Choroid plexus epithelial cell (primary cell): Measurements from ENCODE around the gene MYLIP.

ENCODE experiments used
- DNase-seq: peaks from one replicate; pipeline ENCODE4 v3.0.0-alpha.2; 2010; ENCODE audit warnings: low read depth
- H3K4me3 ChIP-seq: 2 replicates; pipeline ENCODE4 v1.5.1; 2011; ENCODE audit warnings: low read depth, mild to moderate bottlenecking, control low read depth, low read length, moderate library complexity
- CTCF ChIP-seq: conservative IDR thresholded peaks from 2 replicates; pipeline ENCODE4 v1.5.1; 2011; ENCODE audit warnings: low read depth, mild to moderate bottlenecking, control low read depth, inconsistent platforms, low read length, moderate library complexity

The MYLIP gene

GRCh38 chr6:16128759-16129622 lies at the start of gene MYLIP:
Gene MYLIP (plus strand): TSS chr6:16129086. CDS start chr6:16129323, 237 bp downstream.
- peak; percentile 92 for DNase-seq
- H3K4me3 ChIP-seq: peak within 1 kb of the TSS; percentile 84
- TF ChIP-seq CTCF: peak; percentile 61

GRCh38 chr6:16079354-16079753 lies 49.5 kb upstream of the MYLIP start:
- no peak overlapping the region for H3K4me3 ChIP-seq
- TF ChIP-seq CTCF: no peak
- DNase-seq: no peak

GRCh38 chr6:16080204-16080603 lies 48.7 kb upstream of the MYLIP start:
- DNase-seq: no peak
- TF ChIP-seq CTCF: no peak
- no peak overlapping the region for H3K4me3 ChIP-seq

GRCh38 chr6:16081326-16081725 lies 47.6 kb upstream of the MYLIP start:
- no peak for DNase-seq
- no peak for TF ChIP-seq CTCF
- H3K4me3 ChIP-seq: no peak overlapping the region

GRCh38 chr6:16082361-16082760 lies 46.5 kb upstream of the MYLIP start:
- no peak for DNase-seq
- no peak overlapping the region for H3K4me3 ChIP-seq
- no peak for TF ChIP-seq CTCF

- DNase-seq: no peak
- TF ChIP-seq CTCF: no peak
- no peak overlapping the region for H3K4me3 ChIP-seq
These were observed 41.9 kb upstream of the MYLIP start for GRCh38 chr6:16086965-16087364.

- TF ChIP-seq CTCF: no peak
- no peak for DNase-seq
- no peak overlapping the region for H3K4me3 ChIP-seq
These were observed 41.5 kb upstream of the MYLIP start for GRCh38 chr6:16087386-16087785.
